ENCODE data around the gene PRADC1.

The PRADC1 gene

DNA sequence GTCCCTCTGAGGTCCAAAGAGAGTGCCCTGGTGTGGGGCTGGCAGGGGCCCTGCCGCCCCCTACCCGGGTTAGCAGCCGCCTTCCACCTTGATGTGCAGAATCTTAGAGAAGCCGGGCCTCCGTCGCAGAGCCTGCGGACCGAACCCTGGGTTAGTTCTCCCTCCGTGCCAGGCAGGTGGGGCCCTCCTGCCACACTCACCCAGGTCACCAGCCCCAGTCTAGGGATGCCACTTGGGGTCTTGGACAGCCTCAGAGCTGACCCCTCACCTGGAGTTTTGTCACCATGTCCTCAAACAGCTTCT is 25.8 kb upstream of the PRADC1 start:
- no peak for DNase-seq (ENCODE audit: low spot score)

DNA sequence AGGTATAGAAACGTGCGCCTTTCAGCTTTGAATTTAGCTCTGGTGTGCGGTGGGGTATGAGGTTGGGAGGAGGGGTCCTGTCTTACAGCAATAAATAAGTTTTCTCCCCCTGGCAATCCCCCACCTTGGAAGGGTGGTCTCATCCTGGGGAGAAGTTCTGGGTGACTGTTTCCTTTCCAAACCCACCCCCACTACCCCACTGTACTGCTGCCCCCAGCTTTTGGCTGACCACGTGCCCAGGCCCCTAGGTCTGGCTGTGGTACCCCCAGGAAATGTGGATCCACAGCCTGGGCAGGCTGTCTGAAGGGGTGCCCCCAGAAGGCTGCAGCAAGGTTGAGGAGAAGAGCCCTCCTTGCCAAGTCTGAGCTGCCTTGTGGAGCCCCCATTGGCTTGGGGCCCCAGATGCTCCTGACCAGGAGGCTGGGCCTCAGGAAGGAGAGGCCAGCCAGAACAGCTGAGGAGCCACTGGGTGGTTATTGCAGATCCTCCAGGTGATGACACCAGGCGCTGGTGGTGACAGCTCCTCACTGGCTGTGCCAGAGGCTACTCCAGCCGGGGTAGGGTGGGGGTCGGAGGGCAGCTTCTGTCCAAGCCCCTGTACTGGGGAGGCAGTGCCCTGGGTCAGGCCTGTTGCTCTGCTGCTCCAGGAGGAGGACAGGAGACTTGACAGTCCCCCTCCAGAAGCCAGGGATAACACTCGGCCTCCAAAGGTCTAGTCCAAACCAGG is 25.3 kb upstream of the PRADC1 start:
- DNase-seq (ENCODE audit: low spot score) = no peak

DNA sequence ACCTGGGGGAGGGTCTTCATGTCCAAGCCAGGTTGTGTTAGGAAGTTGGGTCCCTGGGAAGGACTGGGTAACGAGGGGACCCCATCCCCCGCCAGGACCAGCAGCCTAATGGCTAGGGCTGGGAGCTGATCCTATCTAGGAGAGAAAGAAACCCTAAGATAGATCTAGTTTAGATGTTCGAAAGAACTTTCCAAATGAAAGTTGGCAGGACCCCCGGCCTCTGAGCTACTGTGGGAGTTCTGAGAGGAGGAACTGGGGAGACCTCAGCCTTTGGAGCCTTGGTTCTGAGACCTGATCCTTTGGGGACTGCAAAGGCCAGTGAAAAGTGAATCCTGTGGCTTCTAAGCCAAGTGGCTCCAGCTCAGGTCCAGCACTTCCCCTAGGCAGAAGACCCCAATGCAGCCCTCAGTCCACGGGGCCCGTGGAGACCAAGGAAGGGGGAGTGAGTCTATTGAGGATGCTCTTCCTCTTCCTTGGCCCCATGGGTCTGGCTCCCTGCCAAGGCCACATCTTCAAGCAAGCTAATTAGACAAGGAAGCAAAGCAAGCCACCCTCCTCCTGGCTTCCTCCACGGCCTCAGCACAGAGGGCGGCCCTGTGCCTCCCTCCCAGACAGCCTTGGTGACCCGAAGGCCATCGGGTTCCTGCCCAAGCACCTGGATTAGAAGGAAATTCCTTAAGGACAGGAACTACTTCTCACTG is 24.5 kb upstream of the PRADC1 start:
- no peak for DNase-seq (ENCODE audit: low spot score)

DNA sequence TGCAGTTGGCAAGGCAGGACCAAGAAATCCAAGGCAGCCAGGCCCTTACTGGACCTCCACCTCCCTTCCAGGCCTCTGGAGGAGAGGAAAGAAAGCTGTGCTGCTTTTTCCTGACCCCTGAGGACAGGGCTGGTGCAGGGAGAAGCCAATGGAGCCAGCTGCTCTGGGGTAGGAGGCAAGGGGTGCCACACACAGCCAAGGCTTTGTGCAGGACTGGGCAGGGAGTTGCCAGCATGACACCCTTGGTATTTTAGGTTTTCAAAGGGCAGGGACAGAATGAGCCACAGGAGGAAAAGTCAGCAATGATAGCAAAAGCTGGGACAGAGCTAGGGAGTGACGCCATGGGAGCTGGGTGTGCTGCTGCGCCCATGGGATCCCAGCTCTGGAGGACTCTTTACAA is 24.0 kb upstream of the PRADC1 start:
- DNase-seq (ENCODE audit: low spot score) = no peak

DNA sequence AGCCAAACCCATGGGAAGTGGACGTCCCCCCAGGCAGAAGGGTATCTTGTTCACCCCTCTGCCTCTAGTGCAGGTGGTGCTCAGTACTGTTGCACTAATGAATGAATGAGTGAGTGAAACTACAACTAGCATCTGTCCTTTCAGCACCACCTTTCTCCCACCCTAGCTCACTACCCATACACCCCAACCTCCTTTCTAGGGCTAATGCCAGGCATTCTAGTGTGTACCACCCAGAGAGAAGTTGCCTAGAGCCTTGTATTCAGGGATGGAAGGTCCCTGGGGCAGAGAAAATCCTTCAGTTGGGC is 23.5 kb upstream of the PRADC1 start:
- no peak for DNase-seq (ENCODE audit: low spot score)

DNA sequence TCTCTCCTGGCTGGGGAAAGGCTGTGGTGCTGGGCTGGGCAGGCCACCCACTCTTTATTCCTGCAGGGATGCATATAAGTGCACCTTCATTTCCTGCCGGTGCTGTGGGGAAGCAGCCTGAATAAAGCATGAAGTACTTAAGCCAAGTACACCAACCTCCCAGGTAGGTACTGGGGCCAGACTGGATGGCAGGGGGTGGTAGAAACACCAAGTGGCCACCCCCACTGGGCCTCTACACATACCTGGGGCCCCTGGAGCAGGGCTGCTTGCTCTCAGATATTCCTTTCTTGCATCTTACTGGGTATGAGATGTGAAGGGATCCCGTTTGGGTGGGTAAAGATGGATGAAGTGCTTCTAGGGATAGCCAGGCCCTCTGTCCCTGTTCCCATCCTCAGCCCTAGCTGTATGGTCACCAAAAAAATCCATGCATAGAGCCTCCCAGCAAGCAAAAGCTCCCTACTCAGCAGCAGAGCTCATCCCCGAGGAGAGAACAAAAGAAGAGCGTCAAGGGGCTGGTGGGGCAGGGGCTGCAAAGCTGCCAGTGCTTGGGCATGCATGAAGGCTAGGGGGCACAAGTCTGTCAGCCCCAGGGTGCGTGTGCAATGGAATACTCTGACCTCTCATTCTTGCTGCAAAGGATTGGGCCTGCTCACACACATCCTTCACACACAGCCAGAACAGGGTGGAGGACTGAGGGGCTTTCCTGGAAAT is 23.0 kb upstream of the PRADC1 start:
- DNase-seq (ENCODE audit: low spot score) = no peak

DNA sequence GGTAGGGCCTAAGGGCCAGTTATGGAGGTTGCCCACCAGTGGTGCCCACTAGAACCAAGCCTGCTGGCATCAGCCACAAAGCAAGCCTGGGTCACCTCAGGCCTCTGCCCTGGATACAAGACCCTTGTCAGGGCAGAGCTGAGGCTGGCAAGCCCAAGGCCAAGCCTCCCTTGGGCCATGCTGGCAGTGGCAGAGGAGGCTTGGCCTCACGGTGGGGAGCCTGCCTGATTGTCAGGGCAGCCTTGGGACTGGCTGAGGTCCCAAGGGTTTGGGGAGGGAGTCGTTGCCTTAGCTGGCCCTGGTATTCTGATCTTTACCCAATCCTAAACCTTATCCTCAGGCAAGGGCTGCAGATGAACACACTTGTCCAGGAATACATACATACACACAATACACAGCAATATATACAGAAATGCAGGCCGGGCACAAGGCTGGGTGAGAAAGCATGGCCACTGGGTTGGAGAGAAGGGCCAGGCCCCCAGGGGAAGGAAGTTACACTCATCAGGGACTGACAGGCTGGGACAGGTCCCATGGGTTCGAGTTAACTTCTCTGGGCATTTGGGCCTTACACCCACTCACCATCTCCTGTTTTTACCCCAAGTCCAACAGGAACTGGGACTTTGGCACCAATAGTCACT is 22.1 kb upstream of the PRADC1 start:
- DNase-seq (ENCODE audit: low spot score) = no peak

DNA sequence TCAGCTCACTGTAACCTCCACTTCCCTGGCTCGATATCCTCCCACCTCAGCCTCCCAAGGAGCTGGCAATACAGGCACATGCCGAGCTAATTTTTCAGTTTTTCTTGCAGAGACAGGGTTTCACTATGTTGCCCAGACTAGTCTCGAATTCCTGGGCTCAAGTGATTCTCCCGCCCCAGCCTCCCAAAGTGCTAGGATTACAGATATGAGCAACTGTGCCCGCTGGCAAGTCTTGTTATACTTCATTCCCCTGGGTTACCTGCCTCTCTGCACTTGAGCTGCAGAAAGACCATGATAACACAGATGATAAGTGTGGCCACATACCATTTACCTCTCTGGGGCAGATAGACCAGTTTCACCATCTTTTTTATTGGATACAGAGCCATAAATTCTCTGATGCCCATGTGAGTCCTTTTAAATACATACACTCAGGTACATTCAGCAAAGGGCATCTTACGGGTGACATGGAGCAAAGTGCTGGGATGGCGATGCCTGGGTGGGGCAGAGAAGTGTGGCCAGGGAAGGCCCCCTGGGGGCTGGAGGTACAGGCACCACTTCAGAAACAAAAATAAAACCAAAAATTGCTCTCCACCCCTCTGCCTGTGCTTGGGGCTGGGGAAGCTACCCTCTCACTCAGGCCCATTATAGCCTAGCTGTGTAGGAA is 21.4 kb upstream of the PRADC1 start:
- no peak for DNase-seq (ENCODE audit: low spot score)

DNA sequence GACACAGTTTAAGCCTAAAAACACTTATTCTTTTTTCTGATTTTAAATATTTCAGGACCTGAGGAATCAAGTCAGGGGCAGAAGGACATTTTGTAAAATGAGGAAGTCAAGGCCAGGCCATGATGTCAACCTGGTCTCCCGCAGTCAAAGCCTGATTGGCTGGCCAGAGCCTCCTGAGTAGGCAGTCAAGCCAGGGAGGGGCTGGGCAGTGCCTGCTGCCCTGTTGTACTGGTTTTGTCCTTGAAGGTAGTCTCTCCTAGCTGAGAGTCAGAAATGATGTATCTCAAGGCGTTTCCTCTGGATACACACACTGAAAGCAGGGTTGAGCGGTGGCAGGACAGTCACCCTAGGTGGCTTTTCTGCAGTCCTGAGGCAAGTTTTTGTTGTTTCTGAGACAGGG is 20.9 kb upstream of the PRADC1 start:
- DNase-seq (ENCODE audit: low spot score) = no peak

DNA sequence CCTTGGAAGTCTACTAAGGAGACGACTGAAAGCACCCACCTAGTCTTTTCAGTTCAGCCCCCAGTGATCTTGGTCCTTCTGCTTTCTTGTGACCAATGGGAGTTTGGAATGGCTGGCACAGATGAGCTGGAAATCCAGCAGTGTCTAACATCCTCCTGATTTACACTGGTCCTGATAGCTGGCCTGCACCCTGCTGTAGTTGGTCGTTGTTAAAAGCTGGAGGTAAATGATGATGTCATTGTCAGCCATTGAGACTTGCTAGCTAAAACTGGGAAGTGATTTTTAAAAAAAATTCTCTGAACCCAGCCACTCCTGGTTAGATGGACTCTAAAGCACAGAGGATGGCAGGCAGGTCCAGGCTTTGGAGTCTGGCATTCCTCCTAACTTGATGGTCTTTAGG is 20.4 kb upstream of the PRADC1 start:
- no peak for DNase-seq (ENCODE audit: low spot score)

DNA sequence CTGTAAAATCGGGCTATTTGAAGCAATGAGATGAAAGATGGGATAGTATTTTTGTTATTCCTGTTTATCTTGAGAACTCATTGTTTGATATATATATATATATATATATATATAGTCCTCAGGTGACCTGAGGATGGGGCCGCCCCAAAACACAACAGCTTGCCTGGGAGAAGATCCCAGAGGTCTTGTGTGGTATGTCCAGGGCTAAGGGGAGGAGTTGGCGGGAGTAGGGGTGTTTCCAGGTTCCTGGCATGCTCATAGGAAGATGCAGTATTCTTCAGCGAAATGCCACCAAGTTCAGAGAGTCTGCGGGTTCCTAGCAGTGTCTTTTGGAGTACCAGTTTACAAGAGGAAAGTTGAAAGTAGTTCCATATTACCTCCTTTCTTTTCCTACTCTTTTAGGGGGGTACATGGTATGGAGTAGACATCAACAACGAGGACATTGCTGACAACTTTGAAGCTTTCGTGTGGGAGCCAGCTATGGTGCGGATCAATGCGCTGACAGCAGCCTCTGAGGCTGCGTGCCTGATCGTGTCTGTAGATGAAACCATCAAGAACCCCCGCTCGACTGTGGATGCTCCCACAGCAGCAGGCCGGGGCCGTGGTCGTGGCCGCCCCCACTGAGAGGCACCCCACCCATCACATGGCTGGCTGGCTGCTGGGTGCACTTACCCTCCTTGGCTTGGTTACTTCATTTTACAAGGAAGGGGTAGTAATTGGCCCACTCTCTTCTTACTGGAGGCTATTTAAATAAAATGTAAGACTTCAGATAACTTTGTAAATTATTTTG is 19.4 kb upstream of the PRADC1 start:
- DNase-seq (ENCODE audit: low spot score) = no peak

DNA sequence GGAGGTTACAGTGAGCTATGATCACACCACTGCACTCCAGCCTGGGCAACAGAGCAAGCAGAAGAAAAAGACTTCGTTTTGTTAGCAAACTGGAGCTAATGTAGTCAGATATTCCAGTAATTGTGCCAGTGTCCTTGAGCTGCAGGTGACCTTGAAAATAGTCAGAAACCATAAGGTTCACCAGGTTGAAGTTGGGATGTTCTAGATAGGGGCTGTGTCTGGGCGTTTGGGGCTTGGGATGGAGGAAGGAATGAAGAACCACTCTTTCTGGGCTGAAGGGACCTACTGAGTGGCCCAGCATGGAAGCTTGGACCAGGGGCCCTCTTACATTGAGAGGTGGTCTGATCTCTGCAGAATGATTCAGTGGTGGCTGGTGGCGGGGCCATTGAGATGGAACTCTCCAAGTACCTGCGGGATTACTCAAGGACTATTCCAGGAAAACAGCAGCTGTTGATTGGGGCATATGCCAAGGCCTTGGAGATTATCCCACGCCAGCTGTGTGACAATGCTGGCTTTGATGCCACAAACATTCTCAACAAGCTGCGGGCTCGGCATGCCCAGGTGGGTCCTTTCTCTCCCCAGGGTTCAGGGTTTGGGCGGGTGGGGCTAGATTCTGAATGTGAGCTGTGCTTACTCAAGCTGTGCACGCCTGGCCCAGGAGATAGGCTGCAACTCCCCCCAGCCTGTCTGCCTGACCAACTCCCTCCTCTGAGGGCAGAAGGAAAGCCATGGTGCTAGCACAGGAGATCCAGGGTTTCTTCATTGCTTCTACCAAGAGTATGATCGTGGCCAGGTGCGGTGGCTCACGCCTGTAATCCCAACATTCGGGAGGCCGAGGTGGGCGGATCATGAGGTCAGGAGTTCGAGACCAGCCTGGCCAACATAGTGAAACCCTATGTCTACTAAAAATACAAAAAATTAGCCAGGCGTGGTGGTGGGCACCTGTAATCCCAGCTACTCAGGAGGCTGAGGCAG is 18.1 kb upstream of the PRADC1 start:
- no peak for DNase-seq (ENCODE audit: low spot score)

DNA sequence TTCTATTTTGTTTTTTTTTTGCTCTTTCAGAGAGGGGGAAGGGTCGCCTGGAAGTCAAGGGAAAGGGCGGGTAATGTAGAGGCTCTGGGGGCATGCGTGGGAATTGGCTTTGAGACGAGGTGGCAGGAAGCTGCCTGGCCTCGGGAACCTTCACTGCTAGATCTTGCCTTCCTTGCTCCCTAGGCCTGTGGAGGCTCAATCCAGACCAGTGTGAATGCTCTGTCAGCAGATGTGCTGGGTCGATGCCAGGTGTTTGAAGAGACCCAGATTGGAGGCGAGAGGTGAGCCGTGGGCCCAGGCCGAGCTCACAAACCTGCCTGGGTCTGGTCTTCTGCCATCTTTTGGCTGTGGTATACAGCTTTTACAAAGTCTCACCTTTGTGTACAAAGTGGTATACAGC is 16.6 kb upstream of the PRADC1 start:
- DNase-seq (ENCODE audit: low spot score) = no peak

DNA sequence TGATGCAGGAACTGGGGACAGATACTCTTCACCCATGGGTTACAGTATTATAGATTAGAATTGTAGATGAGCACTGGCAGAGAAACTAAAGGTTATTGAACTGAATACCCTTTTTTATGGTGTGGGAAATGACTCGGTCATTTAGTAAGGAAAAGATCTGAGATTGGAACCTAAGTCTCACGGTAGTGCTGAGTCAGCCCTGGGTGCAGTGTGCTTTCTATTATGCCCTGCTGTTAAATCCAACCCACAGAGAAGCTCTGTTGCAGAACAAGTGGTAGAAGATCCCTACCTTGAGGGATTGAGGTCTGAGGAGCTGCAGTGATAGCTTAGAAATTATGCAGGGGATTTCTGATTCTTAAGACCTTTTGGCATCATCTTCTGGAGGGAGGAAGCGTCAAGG is 13.8 kb upstream of the PRADC1 start:
- no peak for DNase-seq (ENCODE audit: low spot score)

DNA sequence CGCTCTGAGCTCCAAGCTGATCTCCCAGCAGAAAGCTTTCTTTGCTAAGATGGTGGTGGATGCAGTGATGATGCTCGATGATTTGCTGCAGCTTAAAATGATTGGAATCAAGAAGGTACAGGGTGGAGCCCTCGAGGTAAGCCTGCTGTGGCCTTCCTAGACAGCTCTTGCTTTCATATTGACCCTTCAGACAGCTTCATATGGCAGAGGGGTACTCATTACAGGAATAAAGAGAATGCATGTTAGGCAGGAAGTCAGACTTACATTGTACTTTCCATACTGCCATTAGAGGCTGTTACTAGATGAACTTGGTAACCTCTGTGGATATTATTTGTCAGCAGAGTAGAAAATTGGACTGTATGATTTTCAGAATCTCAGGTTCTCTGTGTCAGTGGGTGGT is 11.5 kb upstream of the PRADC1 start:
- no peak for DNase-seq (ENCODE audit: low spot score)

DNA sequence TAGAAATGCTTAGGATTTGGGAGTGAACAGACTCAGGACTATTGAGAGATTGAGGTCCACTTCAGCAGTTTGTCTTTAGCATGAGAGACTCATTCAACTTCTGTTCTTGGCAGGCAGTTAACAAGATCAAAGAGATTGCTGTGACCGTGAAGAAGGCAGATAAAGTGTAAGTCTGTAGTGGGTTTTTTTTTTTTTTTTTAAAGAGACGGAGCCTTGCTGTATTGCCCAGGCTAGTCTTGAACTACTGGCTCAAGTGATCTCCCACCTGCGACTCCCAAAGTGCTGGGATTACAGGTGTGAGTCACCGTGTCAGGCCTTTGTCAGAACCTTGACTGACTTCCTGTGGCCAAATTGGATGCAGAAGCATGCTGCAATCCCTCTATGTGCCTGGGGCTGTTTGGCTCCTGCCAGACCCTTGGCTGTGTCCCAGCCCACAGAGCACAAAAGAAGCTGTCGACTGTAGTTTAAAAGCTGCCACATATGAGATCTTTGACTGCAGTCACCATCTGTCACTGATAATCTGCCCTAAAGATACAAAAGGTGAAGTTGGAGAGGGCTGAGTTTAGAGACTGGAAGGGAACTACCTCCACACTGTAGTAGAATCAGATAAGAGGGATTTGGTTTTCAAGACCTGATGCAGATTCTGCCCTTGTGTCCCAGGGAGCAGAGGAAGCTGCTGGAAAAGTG is 11.0 kb upstream of the PRADC1 start:
- DNase-seq (ENCODE audit: low spot score) = no peak

DNA sequence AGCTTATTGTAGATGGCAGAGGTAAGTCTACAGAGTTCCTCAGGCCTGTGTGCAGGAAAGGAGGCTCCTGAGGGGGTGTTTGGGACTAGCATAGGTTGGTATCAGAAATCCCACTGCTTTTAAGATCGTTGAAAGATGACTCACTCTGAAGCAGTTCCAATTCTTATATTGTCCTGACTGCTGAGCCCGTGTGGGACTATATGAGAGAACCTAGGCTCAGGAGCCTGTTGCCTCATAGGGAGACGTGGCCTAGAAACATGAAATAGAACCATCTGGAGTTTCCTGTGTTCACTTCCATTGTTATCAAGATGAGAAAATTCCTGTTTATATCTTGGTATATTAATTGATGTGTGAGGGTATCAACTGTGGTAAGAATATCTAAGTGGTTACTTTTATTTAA is 6.7 kb upstream of the PRADC1 start:
- no peak for DNase-seq (ENCODE audit: low spot score)

DNA sequence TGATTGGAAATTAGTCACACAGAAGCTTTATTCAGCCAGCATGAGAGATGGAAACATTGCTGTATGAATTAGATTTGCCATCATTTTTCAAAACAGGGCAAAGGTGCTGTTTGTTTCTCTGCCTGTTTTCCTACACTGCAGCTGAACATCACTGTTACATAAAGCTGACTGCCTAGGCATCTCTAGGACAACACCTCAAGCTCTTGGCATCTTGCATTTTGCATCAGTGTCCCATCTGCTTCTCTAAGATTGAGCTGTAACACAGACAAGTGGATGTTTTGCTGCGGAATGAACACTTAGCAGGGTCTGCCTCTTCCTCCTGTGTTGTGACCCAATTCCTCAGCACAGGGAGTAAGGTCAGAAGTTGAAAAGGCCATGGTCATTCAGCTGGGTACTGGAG is 5.9 kb upstream of the PRADC1 start:
- DNase-seq (ENCODE audit: low spot score) = no peak

DNA sequence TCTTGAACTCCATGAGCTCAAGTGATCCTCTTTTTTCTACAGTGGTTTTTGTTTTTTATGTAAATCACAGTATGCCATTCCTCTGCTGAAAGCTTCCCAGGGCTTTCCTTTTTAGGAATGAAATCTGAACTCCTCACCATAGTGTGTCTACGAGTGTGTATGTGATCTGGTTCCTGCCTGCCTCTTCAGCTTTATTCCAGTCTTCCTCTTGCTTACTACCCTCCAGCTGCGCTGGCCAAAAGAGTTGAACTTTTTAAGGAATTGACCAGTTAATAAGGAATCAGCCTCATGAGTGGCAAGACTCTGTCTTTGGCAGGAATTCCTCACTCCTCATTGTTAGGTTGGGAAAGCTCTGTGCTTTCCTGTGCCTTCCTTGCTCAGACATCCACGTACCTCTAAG is 5.1 kb upstream of the PRADC1 start:
- DNase-seq (ENCODE audit: low spot score) = no peak

DNA sequence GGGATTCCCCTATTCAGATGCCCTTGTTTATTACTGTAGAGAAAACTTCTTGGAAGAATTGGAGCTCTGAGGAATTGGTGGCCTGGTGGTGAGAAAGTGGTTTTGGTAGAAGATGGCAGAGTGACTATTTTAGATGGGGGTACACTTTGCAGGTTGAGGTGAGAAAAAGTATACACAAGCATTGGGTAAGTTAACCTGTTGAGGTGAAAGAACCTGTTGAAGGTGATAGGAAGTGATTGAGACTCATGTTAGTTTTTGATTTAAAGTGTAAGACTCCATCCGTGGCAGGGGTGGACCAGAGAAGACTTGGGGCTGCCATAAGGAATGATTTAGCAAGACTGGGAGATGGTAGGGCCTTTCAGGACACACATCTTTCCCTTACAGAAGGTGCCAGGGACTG is 4.1 kb upstream of the PRADC1 start:
- DNase-seq (ENCODE audit: low spot score) = no peak
